Caco-2 (cell line): ENCODE measurements around the gene FAM83F. TPM values are rescaled to one million over a fixed set of nuclear protein-coding genes. Genes with fewer than 3 reads are reported as not detected.

Source experiments
- BruUV-seq: library from RNA; stranded (reverse); fragments of 400-500 nt; replicated peaks from 2 replicates; lab custom pipeline; 2021; lab: Mats Ljungman, UMichigan
- CTCF ChIA-PET: fragments of 300-600 bp; sonication (Branson Sonifier 250); formaldehyde crosslinking; loops from one replicate; lab custom pipeline; 2022; ENCODE audit warnings: antibody characterized with exemption; lab: Charles Lee
- POLR2A ChIA-PET: fragments of 300-600 bp; sonication (Branson Sonifier 250); formaldehyde crosslinking; loops from one replicate; lab custom pipeline; 2022; ENCODE audit warnings: antibody characterized with exemption; lab: Charles Lee
- DNase-seq, 2 experiments: peaks; one replicate each; pipeline versions ENCODE4 v3.0.0 to v3.0.0-alpha.2; 2020 to 2022
- H3K27me3 ChIP-seq: replicated peaks from 2 replicates; pipeline ENCODE4 v1.6.0; 2011; ENCODE audit warnings: low read length; ENCODE audit not compliant: control insufficient read depth, insufficient read depth
- H3K36me3 ChIP-seq: 2 replicates; pipeline ENCODE4 v1.5.1; 2011; ENCODE audit warnings: low read length; ENCODE audit not compliant: control insufficient read depth, insufficient read depth
- H3K4me1 ChIP-seq: fragments of 250-450 bp; sonication (Bioruptor Pico); 2 replicates; pipeline ENCODE4 v1.5.1; 2020; ENCODE audit warnings: mild to moderate bottlenecking
- H3K4me3 ChIP-seq: 2 replicates; pipeline ENCODE4 v1.5.1; 2011; ENCODE audit warnings: low read depth, mild to moderate bottlenecking, control low read depth, low read length
- H3K9me3 ChIP-seq: fragments of 250-450 bp; sonication (Bioruptor Pico); 2 replicates; pipeline ENCODE4 v1.5.1; 2020; ENCODE audit warnings: mild to moderate bottlenecking, moderate library complexity
- H3K27ac Mint-ChIP-seq: one replicate; pipeline ENCODE4 v1.8.0; 2022; ENCODE audit warnings: mixed read lengths; ENCODE audit not compliant: unreplicated experiment
- H3K27me3 Mint-ChIP-seq: one replicate; pipeline ENCODE4 v1.8.0; 2022; ENCODE audit warnings: mixed read lengths; ENCODE audit not compliant: insufficient read depth, unreplicated experiment
- H3K36me3 Mint-ChIP-seq: one replicate; pipeline ENCODE4 v1.8.0; 2022; ENCODE audit warnings: mild to moderate bottlenecking, mixed read lengths; ENCODE audit not compliant: insufficient read depth, unreplicated experiment
- H3K4me1 Mint-ChIP-seq: one replicate; pipeline ENCODE4 v1.8.0; 2022; ENCODE audit warnings: low read depth, mixed read lengths; ENCODE audit not compliant: unreplicated experiment
- H3K4me3 Mint-ChIP-seq: one replicate; pipeline ENCODE4 v1.8.0; 2022; ENCODE audit warnings: mild to moderate bottlenecking, moderate library complexity, mixed read lengths; ENCODE audit not compliant: unreplicated experiment
- H3K9me3 Mint-ChIP-seq: one replicate; pipeline ENCODE4 v1.8.0; 2022; ENCODE audit warnings: mixed read lengths; ENCODE audit not compliant: unreplicated experiment
- CTCF ChIP-seq, 2 experiments: fragments of 200-600 bp in 1 of 2; IDR thresholded peaks; 1 replicate in 1 of 2; 2 replicates in 1 of 2; pipeline versions ENCODE4 v1.5.1 to v1.8.0; 2011 to 2022; ENCODE audit warnings: antibody characterized with exemption in 1 of 2, control low read depth in 1 of 2, inconsistent platforms in 1 of 2, low read depth in 1 of 2, low read length in 1 of 2, mild to moderate bottlenecking in 1 of 2, moderate library complexity in 1 of 2; ENCODE audit not compliant: insufficient read depth in 1 of 2, severe bottlenecking in 1 of 2, unreplicated experiment in 1 of 2
- intact Hi-C: fragments of 100-400 bp; cut with micrococcal nuclease; formaldehyde crosslinking; loops from one replicate; pipeline ENCODE4 v1.10.0; 2022; ENCODE audit not compliant: unreplicated experiment
- total RNA-seq: library from RNA; stranded (reverse); gene quantifications from 2 replicates; pipeline ENCODE4 v1.2.3, GENCODE V29; 2022

Gene FAM83F
- total RNA-seq, 1 experiment from 2014 or later, result 20.0 TPM

- H3K9me3 ChIP-seq, result no peaks in the 10 kb centered on the region
- Mint-ChIP-seq H3K27me3 (peaks cover 11% of the 10 kb centered on the region), H3K4me1 (no peaks in the 10 kb centered on the region), H3K27ac (peak overlapping the region; percentile 98), H3K36me3 (peaks cover 10% of the 10 kb centered on the region), H3K4me3 (peak overlapping the region; percentile 97), H3K9me3 (no peaks in the 10 kb centered on the region)
- no peak for TF ChIP-seq CTCF (IDR thresholded peaks at IDR 0.05; ENCODE audit: insufficient read depth in 1 of 2, low read depth in 1 of 2, low read length in 1 of 2, severe bottlenecking in 1 of 2, unreplicated experiment in 1 of 2)
- H3K36me3 ChIP-seq, result no peaks in the 10 kb centered on the region
- peak overlapping the region; percentile 58 for H3K4me3 ChIP-seq
- CTCF ChIA-PET, result interaction anchor here (0.7 to 1.4 kb wide), 7 partner anchors 9 to 515 kb away, joined by 3 to 7 read pairs (median 5); no protein-coding TSS in a partner anchor
- BruUV-seq, result no TSS peak
- H3K4me1 ChIP-seq, result no peaks in the 10 kb centered on the region; the same call in 1 of the 2 replicates
- intact Hi-C loops, result loop anchor here (1.0 to 5.0 kb wide), 3 partner anchors 112 to 148 kb away; partner anchors contain the start of gene TNRC6B
- POLR2A ChIA-PET, result interaction anchor here (0.6 to 1.7 kb wide), 12 partner anchors 11 to 608 kb away, joined by 3 to 27 read pairs (median 4); partner anchors contain the start of genes ATF4, FAM83F, MIEF1 and TNRC6B
- no peaks in the 10 kb centered on the region for H3K27me3 ChIP-seq
- DNase-seq, result peak; percentile 98
Measured at GRCh38 chr22:40044102-40044869, 49.5 kb downstream of the FAM83F start.

DNA sequence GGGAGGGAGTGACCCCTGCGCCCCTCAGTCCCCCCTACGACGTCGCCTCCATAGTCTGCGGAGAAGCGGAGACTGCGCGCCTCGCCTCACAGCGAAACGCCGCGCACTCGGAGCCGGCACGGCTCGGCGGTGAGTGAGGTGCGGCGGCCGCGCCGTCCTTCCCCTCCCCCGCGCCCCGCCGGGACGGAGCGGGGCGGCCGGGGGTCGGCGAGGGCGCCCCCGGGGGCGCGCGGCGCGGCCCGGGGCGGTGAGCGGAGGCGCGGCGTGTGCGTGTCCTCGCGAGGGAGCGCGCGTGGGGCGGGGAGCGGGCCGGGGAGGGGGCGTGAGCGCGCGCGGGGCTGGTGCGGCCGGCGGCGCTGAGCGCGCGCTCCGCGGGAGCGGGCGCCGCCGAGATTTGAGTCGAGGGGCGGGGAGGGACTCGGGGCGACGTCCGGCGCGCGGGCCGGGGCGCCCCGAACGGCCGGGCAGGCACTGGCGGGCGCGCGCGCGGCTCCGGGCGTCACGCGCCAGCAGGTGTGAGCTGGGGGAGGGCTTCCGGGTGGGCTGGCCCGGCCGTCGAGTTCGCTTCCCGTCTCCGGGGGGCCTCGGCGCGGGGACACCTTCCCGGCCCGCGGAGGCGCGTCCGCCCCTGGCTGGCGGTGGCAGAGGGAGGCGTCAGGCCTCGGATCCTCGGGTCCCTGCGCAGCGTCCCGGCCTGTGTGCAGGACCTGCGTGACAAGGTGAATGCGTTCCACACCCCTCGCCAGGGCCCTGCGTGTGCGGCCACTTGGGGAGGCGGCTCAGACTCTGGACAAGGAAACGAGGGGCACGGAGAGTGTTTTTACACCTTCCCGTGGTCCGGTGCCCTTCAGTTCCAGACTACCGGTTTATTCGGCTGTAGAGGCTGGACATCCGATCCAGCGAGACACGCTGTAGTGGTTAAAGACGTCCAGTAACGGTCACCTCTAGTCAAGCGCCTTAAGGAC, 50.4 kb downstream of the FAM83F start:
- CTCF ChIA-PET, result interaction anchor here (0.7 to 1.4 kb wide), 5 partner anchors 10 to 510 kb away, joined by 3 to 7 read pairs (median 5); no protein-coding TSS in a partner anchor
- peaks cover 6% of the 10 kb centered on the region for H3K27me3 Mint-ChIP-seq
- peak; percentile 45 to 62 for DNase-seq

More for the DNA sequence above, 50.4 kb downstream of the FAM83F start:
- no TSS peak for BruUV-seq
- intact Hi-C loops, result loop anchor here (1.0 to 5.0 kb wide), 4 partner anchors 111 to 303 kb away; partner anchors contain the start of gene TNRC6B
- POLR2A ChIA-PET, result interaction anchor here (0.6 to 1.7 kb wide), 8 partner anchors 11 to 543 kb away, joined by 3 to 16 read pairs (median 6); partner anchors contain the start of genes ATF4, FAM83F, MIEF1 and TNRC6B
- H3K4me1 ChIP-seq, result no peaks in the 10 kb centered on the region; the same call in 1 of the 2 replicates
- H3K36me3 ChIP-seq, result no peaks in the 10 kb centered on the region
- H3K4me3 ChIP-seq, result peak overlapping the region; percentile 53
- TF ChIP-seq CTCF (IDR thresholded peaks at IDR 0.05; ENCODE audit: insufficient read depth in 1 of 2, low read depth in 1 of 2, low read length in 1 of 2, severe bottlenecking in 1 of 2, unreplicated experiment in 1 of 2), result no peak
- H3K9me3 ChIP-seq, result no peaks in the 10 kb centered on the region
- Mint-ChIP-seq H3K9me3 (no peaks in the 10 kb centered on the region), H3K27ac (peak overlapping the region; percentile 98), H3K4me3 (peak overlapping the region; percentile 97), H3K4me1 (no peaks in the 10 kb centered on the region), H3K36me3 (peaks cover 10% of the 10 kb centered on the region)
- H3K27me3 ChIP-seq, result no peaks in the 10 kb centered on the region
